Hepatocyte (in vitro differentiated cells): ENCODE results near the gene LLGL2. TPM values are rescaled to one million over a fixed set of nuclear protein-coding genes. Genes with fewer than 3 reads are reported as not detected.

ENCODE experiments used
- DNase-seq: peaks from one replicate; pipeline ENCODE4 v3.0.0-alpha.2; 2016; ENCODE audit warnings: low spot score
- H2AFZ ChIP-seq: fragments of 200-600 bp; sonication (generic); 2 replicates; pipeline ENCODE4 v1.6.0; 2016; ENCODE audit warnings: antibody characterized with exemption, mild to moderate bottlenecking
- H3K27ac ChIP-seq: fragments of 200-600 bp; sonication (generic); 2 replicates; pipeline ENCODE4 v1.5.1; 2016; ENCODE audit warnings: mild to moderate bottlenecking
- H3K27me3 ChIP-seq: fragments of 200-600 bp; sonication (generic); 2 replicates; pipeline ENCODE4 v1.6.1; 2016
- H3K36me3 ChIP-seq: fragments of 200-600 bp; sonication (generic); replicated peaks from 2 replicates; pipeline ENCODE4 v1.5.1; 2016; ENCODE audit warnings: low read depth; ENCODE audit not compliant: insufficient read depth
- H3K4me1 ChIP-seq: fragments of 200-600 bp; sonication (generic); 2 replicates; pipeline ENCODE4 v1.5.1; 2016; ENCODE audit warnings: mild to moderate bottlenecking, moderate library complexity; ENCODE audit not compliant: insufficient read depth
- H3K4me2 ChIP-seq: fragments of 200-600 bp; sonication (generic); 2 replicates; pipeline ENCODE4 v1.6.0; 2016
- H3K4me3 ChIP-seq: fragments of 200-600 bp; sonication (generic); 2 replicates; pipeline ENCODE4 v1.5.1; 2016; ENCODE audit warnings: mild to moderate bottlenecking
- H3K79me2 ChIP-seq: fragments of 200-600 bp; sonication (generic); 2 replicates; pipeline ENCODE4 v1.6.0; 2017; ENCODE audit warnings: mild to moderate bottlenecking
- H3K9me2 ChIP-seq: fragments of 200-600 bp; sonication (generic); replicated peaks from 2 replicates; pipeline ENCODE4 v1.6.0; 2017; ENCODE audit warnings: mild to moderate bottlenecking; ENCODE audit not compliant: insufficient read depth
- H3K9me3 ChIP-seq: fragments of 200-600 bp; sonication (generic); 2 replicates; pipeline ENCODE4 v1.5.1; 2016; ENCODE audit warnings: low read depth, mild to moderate bottlenecking
- H4K20me1 ChIP-seq: fragments of 200-600 bp; sonication (generic); 2 replicates; pipeline ENCODE4 v1.6.0; 2016; ENCODE audit warnings: mild to moderate bottlenecking; ENCODE audit not compliant: insufficient read depth, poor library complexity, severe bottlenecking
- CTCF ChIP-seq: fragments of 200-600 bp; sonication (generic); IDR thresholded peaks from 2 replicates; pipeline ENCODE4 v1.5.1; 2016; ENCODE audit warnings: antibody characterized with exemption, mild to moderate bottlenecking; ENCODE audit not compliant: poor library complexity
- EZH2 ChIP-seq: fragments of 200-600 bp; sonication (generic); IDR thresholded peaks from 2 replicates; pipeline ENCODE4 v1.6.1; 2016; ENCODE audit warnings: antibody characterized with exemption, mild to moderate bottlenecking, borderline replicate concordance
- EZH2phosphoT487 ChIP-seq: fragments of 200-600 bp; sonication (generic); IDR thresholded peaks from one replicate; pipeline ENCODE4 v1.6.1; 2018; ENCODE audit warnings: antibody characterized with exemption, mild to moderate bottlenecking, low read depth, moderate library complexity; ENCODE audit not compliant: unreplicated experiment, severe bottlenecking
- WGBS: methylation state at CpG from one replicate; pipeline ENCODE4 v1.1.6; 2016; ENCODE audit warnings: low lambda C conversion rate; ENCODE audit errors: missing lambda C conversion rate; 5-methylcytosine and 5-hydroxymethylcytosine counted together
- polyA plus RNA-seq: library from polyadenylated mRNA; unstranded; fragments of >200 nt; fragmentation: Nextera tagmentation; extraction: Ambion mirVana; gene quantifications from 2 replicates; pipeline ENCODE4 v1.2.1, GENCODE V29; 2016
- total RNA-seq: library from RNA; depleted of rRNA; stranded (reverse); fragments of >200 nt; gene quantifications from 2 replicates; pipeline ENCODE4 v1.2.3, GENCODE V29; 2014

Gene LLGL2
- total and polyA plus RNA-seq, 2 experiments from 2014 or later = 81.8 to 154 TPM

- Histone ChIP-seq H3K9me3 (no peaks in the 10 kb centered on the region), H3K36me3 (no peaks in the 10 kb centered on the region), H2AFZ (no peak overlapping the region), H3K4me3 (no peak overlapping the region), H3K79me2 (no peaks in the 10 kb centered on the region), H3K27ac (no peak overlapping the region), H3K27me3 (no peaks in the 10 kb centered on the region), H3K4me2 (no peak overlapping the region), H4K20me1 (no peaks in the 10 kb centered on the region), H3K4me1 (no peaks in the 10 kb centered on the region), H3K9me2 (no peaks in the 10 kb centered on the region)
- no peak for TF ChIP-seq EZH2phosphoT487
- DNase-seq = no peak
- 86% methylated on average over 21 of the region's 23 CpGs for WGBS
Observed at GRCh38 chr17:75503337-75503950, 22.1 kb upstream of the LLGL2 start.

GRCh38 chr17:75503976-75504346 is 21.5 kb upstream of the LLGL2 start:
- peaks cover under 1% of the 10 kb centered on the region for H3K79me2 ChIP-seq
- TF ChIP-seq EZH2 (no peak), CTCF (no peak), EZH2phosphoT487 (no peak)
- no peak overlapping the region for H2AFZ ChIP-seq
- H4K20me1 ChIP-seq = no peaks in the 10 kb centered on the region
- H3K9me2 ChIP-seq = no peaks in the 10 kb centered on the region
- no peak overlapping the region for H3K4me2 ChIP-seq
- WGBS = no CpG with 5 or more reads among the region's 13 CpGs
- no peaks in the 10 kb centered on the region for H3K36me3 ChIP-seq
- no peaks in the 10 kb centered on the region for H3K27me3 ChIP-seq
- no peaks in the 10 kb centered on the region for H3K9me3 ChIP-seq
- DNase-seq = no peak
- H3K4me3 ChIP-seq = no peak overlapping the region
- H3K27ac ChIP-seq = no peak overlapping the region
- H3K4me1 ChIP-seq = no peaks in the 10 kb centered on the region

DNA sequence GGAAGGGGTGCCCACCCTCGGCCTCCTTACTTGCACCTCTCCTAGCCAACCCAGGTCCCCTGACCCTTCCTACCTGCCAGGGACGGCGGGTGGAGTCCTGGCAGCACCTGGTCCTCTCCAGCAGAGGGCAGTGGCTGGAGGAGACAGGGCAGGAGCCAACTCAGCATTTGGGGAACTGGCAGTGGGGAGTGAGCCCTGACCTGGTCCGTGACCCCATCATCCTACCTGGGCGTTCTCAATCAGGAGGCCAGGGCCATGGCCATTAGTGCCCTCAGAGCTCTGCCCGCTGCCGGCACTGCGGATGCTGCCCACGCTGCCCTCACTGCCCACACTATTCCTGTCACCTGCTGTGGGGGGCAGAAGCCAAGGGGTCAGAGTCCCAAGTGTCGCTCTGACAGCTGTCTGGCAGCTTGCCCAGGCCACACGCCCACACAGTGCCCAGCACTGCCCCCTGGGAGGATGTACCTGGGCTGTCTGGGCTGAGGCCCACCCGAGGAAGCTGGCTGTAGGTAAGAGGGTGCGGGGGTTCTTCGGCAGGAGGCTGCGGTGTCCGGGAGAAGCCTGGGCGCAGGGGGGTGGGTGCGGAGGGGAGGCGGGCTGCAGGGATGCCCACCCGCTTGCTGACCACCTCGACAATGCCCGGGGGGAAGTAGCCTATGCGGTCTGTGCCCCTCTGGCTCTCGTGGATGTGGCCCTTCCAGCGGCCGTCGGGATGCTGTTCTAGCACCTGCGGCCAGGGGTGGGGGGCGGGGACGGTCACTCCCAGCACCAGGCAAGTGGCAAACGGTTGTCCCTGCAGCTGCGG is 20.9 kb upstream of the LLGL2 start:
- peaks cover 3% of the 10 kb centered on the region for H3K4me1 ChIP-seq
- TF ChIP-seq CTCF (peak; percentile 50), EZH2phosphoT487 (no peak)
- peak; percentile 58 for DNase-seq
- no peak overlapping the region for H3K4me3 ChIP-seq
- no peaks in the 10 kb centered on the region for H3K27me3 ChIP-seq
- peaks cover 6% of the 10 kb centered on the region for H3K79me2 ChIP-seq
- no peaks in the 10 kb centered on the region for H3K36me3 ChIP-seq
- H2AFZ ChIP-seq = no peak overlapping the region
- WGBS = 79% methylated on average over 20 of the region's 32 CpGs
- no peaks in the 10 kb centered on the region for H3K9me2 ChIP-seq
- H3K27ac ChIP-seq = no peak overlapping the region
- H3K9me3 ChIP-seq = no peaks in the 10 kb centered on the region
- no peak overlapping the region for H3K4me2 ChIP-seq
- peaks cover 4% of the 10 kb centered on the region for H4K20me1 ChIP-seq

DNA sequence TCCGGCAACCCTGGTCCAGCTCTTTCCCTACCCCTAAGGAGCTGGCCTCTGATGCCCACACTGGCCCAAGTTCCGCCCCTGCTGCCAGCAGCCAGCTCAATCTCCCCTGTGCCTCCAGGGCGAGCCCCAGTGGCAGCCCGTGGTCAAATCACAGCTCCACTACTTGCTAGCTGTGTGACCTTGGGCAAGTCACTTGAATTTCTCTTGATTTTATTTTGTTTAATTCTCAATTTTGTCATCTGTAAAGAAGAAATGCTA is 20.4 kb upstream of the LLGL2 start:
- no peaks in the 10 kb centered on the region for H3K36me3 ChIP-seq
- peaks cover 7% of the 10 kb centered on the region for H4K20me1 ChIP-seq

More for the DNA sequence above, 20.4 kb upstream of the LLGL2 start:
- Histone ChIP-seq H3K79me2 (peaks cover 12% of the 10 kb centered on the region), H3K9me2 (no peaks in the 10 kb centered on the region), H3K4me3 (no peak overlapping the region), H3K27ac (no peak overlapping the region), H2AFZ (no peak overlapping the region), H3K27me3 (no peaks in the 10 kb centered on the region), H3K4me2 (no peak overlapping the region), H3K4me1 (peaks cover 3% of the 10 kb centered on the region), H3K9me3 (no peaks in the 10 kb centered on the region)
- TF ChIP-seq CTCF (no peak), EZH2 (no peak), EZH2phosphoT487 (no peak)
- 90% methylated on average over 4 of the region's 4 CpGs for WGBS
- DNase-seq = no peak
